Stimulated activated CD4-positive, alpha-beta T cell treated with anti-CD3 and anti-CD28 coated beads, Interleukin-1b, Interleukin-23, amount 100 ng/mL, for 24 hours (primary cell): ENCODE measurements around the gene FAM25G.

Experiments
- DNase-seq, 4 experiments: peaks; one replicate each; pipeline ENCODE4 v3.0.0-alpha.2; 2020; ENCODE audit warnings: low read depth in 4 of 4, low spot score in 1 of 4

FAM25G gene

DNA sequence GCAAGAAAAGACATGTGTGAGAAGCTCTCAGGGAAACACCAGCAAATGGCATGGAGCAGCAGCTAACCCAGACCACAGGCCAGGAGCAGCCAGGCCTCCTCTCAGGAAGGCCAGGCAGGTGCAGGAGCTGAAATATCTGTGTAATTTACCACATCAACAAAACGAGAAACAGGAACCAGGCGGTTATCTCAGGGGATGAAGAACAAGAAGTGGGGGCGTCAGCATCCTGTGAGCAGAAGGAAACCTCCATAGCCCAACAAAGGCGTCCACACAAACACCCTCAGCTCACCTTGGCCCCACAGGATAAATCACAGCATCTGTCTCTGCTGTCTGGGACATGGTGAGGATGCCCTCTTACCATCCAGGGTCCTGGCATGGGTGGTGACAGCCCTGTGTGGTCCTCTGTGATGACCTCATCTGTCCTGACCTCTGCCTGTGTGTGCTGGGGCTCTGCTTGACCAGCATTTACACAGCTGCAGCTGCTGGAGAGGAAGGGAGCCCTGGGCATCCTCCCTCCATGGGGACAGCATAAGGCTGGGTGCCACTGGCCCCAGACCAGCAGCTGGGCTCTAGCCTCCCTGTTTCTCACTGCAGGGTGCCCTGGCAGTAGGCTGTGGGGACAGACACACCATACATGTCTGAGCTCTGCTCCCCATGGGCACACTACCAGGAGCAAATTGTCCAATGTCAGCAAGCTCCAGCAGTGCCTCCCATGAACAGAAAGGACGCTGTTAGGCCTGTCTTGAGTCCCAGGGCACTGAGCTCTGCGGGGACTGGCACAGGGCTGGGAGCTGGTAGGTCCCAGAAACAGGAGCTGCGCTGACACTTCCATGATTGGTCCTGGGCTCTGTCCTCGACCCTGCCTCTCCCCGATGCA lies 42.2 kb downstream of the FAM25G start:
- no peak for DNase-seq

DNA sequence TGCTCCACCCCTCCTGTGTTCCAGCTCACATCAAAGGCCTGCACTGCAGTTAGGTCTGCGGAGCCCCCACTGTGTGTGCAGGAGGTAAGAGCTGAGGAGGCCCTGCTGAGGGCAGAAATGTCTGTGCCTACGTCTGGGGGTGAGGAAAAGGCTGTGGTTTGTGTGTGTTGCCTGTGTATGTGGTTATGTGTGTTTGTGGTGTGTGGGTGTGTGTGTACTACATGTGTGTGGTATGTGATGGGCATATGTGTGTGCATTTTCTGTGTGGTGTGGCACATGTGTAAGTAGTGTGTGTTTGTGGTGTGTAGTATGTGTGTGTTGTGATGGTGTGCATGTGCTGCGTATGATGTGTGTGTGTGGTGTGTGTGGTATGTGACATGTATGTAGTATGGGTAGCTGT lies 43.8 kb downstream of the FAM25G start:
- DNase-seq = no peak

DNA sequence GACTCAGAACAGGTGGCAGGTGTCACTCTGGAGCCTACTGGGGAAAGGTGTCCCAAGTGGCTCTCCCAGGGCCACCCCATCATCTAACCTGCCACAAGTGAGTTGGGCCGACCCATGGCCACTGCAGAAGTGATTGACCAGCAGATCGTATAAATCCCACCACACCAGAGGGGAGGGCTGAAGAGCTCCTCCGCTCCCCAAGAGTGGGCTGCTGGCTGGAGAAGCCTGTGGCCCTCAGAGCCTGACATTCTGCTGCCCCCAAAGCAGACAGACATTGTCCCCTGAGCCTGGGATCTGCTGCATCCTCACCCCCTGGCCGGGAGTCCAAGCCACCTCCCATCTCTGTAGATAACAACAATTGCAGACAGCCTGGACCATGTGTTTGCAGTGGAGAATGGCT lies 44.3 kb downstream of the FAM25G start:
- no peak for DNase-seq

DNA sequence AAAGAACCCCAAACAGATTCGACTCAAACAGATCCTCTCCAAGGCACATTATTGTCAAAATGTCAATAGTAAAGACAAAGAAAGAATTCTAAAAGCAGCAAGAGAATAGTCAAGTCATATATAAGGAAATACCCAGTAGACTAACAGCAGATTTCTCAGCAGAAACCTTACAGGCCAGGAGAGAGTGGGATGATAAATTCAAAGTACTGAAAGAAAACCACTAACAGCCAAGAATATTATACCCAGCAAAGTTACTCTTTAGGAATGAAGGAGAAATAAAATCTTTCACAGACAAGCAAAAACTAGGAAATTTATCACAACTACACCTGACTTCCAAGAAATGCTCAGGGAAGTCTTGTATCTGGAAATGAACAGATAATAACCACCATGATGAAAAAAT lies 45.8 kb downstream of the FAM25G start:
- DNase-seq = no peak

DNA sequence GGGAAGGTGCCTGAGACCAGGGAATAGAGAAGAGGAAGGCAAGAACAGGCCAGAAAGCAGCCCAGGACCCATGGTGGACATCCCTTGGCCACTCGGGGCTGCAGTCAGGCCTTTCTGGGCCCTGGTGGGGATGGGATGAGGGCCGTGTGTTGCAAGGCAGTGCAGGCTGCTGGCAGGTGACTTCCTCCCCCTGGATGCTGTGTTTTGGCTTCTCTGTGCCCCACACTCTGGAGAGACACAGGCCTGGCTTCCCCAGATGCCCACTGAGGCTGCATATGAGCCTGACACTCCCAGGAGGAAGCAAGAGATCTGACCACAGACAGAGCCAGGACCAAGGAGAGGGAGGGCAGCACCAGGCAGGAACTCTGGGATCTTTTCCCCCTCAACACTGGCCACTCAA lies 47.5 kb downstream of the FAM25G start:
- DNase-seq = no peak

DNA sequence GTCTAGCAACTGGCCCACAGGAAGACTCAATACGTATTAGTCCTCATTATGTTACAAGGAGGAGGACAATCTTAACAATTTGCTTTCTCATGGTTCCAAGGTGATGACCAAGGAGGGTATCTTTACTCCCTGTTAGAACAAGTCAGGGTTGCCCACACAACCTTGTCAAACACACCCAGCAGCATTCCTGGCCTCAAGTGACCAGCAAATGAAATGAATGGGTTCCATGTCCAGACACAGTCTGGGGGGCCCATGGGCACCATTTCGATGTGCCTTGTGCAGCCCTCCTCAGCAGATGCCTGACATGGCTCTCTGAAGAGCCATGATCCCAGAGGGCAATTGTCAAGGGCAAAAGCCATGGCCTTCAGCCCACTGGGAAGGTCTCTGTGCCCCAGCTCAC lies 48.4 kb downstream of the FAM25G start:
- DNase-seq = no peak

DNA sequence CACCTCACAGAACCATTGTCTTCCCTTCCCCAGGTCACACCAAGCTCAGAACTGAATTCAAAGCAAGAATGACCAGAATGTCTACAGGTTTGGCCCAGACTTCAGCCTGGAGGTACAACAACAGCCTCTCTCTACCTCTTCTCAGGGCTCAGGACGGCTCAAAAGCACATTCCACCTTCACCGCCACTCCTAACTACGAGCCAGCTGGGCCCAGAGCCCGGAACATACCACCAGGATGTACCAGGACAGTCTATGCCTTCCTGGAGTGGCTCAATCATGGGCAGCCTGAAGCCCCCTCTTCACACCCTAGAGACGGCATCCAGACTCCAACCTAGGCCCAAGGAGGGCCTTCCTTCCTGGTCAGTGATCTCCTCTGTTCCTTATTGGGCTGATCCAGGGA lies 49.1 kb downstream of the FAM25G start:
- no peak for DNase-seq

DNA sequence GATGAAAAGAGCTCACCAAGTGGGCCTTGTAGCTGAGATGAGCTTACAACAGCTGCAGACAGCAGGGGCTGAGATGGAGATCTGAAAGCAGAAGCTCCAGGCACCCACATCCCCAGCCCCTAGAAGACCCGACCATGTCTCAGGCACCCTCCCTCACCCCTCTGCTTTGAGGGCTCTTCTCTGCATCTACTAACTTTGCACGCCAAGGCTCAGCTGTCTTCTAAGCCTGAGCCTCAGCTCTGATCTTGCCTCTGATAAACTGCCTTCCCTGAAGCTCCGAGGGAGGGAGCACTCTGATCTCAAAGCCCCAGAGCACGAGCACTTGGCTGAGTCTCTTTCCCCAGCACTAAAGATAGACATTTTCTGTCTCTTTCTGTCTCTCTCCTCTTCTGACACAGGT lies 49.6 kb downstream of the FAM25G start:
- no peak for DNase-seq

DNA sequence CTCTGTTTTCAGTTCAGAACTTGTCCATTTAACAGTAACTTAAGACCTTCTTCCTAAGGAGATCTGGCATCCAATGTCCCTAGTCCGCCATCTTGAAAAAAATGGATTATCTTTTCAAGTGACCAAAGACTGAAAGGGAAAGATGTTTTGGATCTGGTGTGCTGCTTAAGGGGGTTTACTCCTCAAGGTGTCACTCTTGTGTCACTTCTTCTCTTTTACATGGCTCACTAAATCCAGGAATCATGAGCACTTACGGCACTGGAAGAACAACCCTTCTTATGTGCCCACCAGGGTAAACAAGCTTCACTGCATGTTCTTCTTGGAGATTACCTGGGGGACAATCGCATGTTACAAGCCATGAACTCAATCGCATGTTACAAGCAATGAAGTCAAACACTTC lies 51.3 kb downstream of the FAM25G start:
- no peak for DNase-seq

DNA sequence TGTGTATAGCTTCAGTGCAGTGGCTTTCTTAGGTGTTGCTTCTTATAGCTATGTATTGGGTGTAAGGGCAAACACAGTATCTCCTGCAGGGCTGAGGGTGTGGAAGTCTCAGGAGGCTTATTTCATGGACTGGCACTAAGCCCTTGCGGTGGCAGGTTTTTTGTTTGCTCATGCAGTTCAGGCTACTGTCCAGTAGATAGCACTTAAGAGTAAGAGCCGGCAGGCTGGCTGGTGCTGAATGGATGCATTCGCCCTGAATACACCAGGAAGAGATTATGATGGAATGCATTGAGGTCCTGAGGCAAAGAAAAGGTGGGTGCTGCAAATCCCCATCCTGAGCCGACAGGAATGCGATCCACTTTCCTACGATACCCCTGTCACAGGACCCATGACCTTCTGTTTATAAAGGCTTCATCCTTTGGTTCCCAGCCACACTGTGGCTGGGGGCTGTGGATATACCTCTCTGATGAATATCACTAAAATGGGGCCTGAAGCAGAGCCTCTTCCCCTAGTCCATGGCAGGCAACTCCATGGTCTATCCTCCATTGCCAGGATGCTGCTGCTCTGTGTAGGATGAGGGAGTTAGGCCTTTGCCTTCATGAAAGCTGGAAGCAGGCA lies 52.5 kb downstream of the FAM25G start:
- no peak for DNase-seq
